Activated CD8-positive, alpha-beta memory T cell treated with anti-CD3 and anti-CD28 coated beads, Interleukin-2, amount 50 U/mL, for 48 hours (primary cell): ENCODE results near the gene NGFR.

ENCODE experiments used
- DNase-seq: peaks from one replicate; pipeline ENCODE4 v3.0.0-alpha.2; 2020

Gene NGFR

GRCh38 chr17:49469831-49470810 lies 25.0 kb upstream of the NGFR start:
- no peak for DNase-seq

- DNase-seq = no peak
These were observed 23.9 kb upstream of the NGFR start for GRCh38 chr17:49471089-49471683.

GRCh38 chr17:49471769-49472168 lies 23.3 kb upstream of the NGFR start:
- DNase-seq = no peak

GRCh38 chr17:49472527-49472926 lies 22.6 kb upstream of the NGFR start:
- DNase-seq = no peak

GRCh38 chr17:49473900-49474751 lies 21.0 kb upstream of the NGFR start:
- DNase-seq = no peak

GRCh38 chr17:49477709-49478108 lies 17.4 kb upstream of the NGFR start:
- DNase-seq = no peak

GRCh38 chr17:49480836-49481615 lies 14.1 kb upstream of the NGFR start:
- no peak for DNase-seq

- no peak for DNase-seq
These were observed 12.8 kb upstream of the NGFR start for GRCh38 chr17:49482144-49482817.

- no peak for DNase-seq
These were observed 11.2 kb upstream of the NGFR start for GRCh38 chr17:49483599-49484509.

- DNase-seq = no peak
These were observed 10.5 kb upstream of the NGFR start for GRCh38 chr17:49484588-49484987.

GRCh38 chr17:49486012-49486641 lies 9.0 kb upstream of the NGFR start:
- no peak for DNase-seq

- DNase-seq = no peak
These were observed 7.9 kb upstream of the NGFR start for GRCh38 chr17:49487183-49487582.

- no peak for DNase-seq
These were observed 6.5 kb upstream of the NGFR start for GRCh38 chr17:49488612-49489011.

GRCh38 chr17:49489348-49489747 lies 5.7 kb upstream of the NGFR start:
- no peak for DNase-seq

GRCh38 chr17:49490276-49490675 lies 4.8 kb upstream of the NGFR start:
- DNase-seq = no peak

- DNase-seq = no peak
These were observed 3.8 kb upstream of the NGFR start for GRCh38 chr17:49491192-49491769.

GRCh38 chr17:49494399-49494985 lies 601 bp upstream of the NGFR start:
- no peak for DNase-seq

GRCh38 chr17:49495842-49496182 lies 719 bp downstream of the NGFR start:
- DNase-seq = no peak

GRCh38 chr17:49496183-49496866 lies 1.2 kb downstream of the NGFR start:
- DNase-seq = peak; percentile 95
